Skeletal muscle tissue (tissue), 4 donors: ENCODE results near the gene C1RL. TPM values are rescaled to one million over a fixed set of nuclear protein-coding genes. Genes with fewer than 3 reads are reported as not detected.

ENCODE experiments used
- H3K27ac ChIP-seq: one replicate; pipeline ENCODE4 v1.7.0; 2013; ENCODE audit warnings: mild to moderate bottlenecking, low read depth, low read length, inconsistent platforms
- H3K27me3 ChIP-seq, 3 donors: one replicate each; pipeline ENCODE4 v1.7.0; 2013; ENCODE audit warnings: low read length in 3 of 3; ENCODE audit not compliant: control insufficient read depth in 3 of 3, insufficient read depth in 3 of 3
- H3K36me3 ChIP-seq, 3 donors: one replicate each; pipeline ENCODE4 v1.7.0; 2013; ENCODE audit warnings: low read length in 3 of 3; ENCODE audit not compliant: control insufficient read depth in 3 of 3, insufficient read depth in 3 of 3
- H3K4me1 ChIP-seq, 3 donors: one replicate each; pipeline ENCODE4 v1.7.0; 2013; ENCODE audit warnings: low read length in 3 of 3, mild to moderate bottlenecking in 3 of 3; ENCODE audit not compliant: control insufficient read depth in 3 of 3, insufficient read depth in 3 of 3
- H3K4me3 ChIP-seq, 3 donors: one replicate each; pipeline ENCODE4 v1.7.0; 2013; ENCODE audit warnings: low read length in 3 of 3
- H3K9ac ChIP-seq, 3 donors: one replicate each; pipeline ENCODE4 v1.7.0; 2013; ENCODE audit warnings: low read length in 3 of 3, mild to moderate bottlenecking in 3 of 3, moderate library complexity in 2 of 3, low read depth in 1 of 3
- H3K9me3 ChIP-seq, 3 donors: one replicate each; pipeline ENCODE4 v1.7.0; 2013; ENCODE audit warnings: low read length in 3 of 3; ENCODE audit not compliant: control insufficient read depth in 3 of 3
- total RNA-seq: library from RNA; depleted of rRNA; stranded (reverse); fragments of >200 nt; gene quantifications from one replicate; pipeline ENCODE4 v1.2.3, GENCODE V29; 2014
- donor health status: Osteomylitis.

The C1RL gene
- total RNA-seq, 1 donor from 2014 or later, result 10.4 TPM

DNA sequence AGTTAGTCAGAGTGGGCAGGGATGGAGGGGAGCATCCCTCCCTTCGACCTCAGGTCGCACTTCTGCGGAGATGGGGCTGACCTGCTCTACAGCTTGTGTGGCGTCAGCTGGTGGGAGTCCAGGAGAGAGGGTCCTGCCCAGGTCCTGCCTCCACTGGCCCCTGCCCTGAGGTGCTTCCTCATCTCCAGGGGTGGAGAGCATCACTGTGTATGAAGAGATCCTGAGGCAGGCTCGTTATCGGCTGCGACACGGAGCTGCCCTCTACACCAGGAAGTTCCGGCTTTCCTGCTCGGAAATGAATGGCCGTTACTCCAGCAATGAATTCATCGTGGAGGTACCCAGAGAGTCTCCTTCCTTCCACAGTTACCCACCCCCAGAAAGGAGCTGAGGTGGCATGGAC lies 41.3 kb upstream of the C1RL start:
- peaks cover 7 to 33% (median 12%) of the 10 kb centered on the region in 3 donors for H3K36me3 ChIP-seq

DNA sequence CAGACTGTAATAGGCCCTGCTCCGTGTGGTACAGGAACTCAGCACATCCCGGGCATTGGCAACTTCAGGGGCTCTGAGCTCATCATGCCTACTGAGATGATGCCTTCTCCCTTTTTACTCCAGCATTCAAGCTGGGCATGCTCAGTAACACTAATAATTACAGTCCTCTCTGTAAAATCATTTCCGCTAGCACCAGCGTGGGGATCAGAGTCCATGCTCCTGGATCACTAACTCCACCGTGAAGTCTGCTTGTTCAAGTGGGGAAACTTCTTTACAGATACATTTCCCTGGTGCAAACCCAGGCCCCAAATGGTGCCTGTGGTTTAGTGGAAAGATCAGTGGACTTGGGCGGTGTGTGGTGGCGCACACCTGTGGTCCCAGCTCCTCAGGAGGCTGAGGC lies 37.9 kb upstream of the C1RL start:
- Histone ChIP-seq H3K4me1 (peaks cover 0 to 3% (median 2%) of the 10 kb centered on the region in 3 donors), H3K9me3 (no peaks in the 10 kb centered on the region), H3K4me3 (no peak overlapping the region), H3K9ac (no peak overlapping the region), H3K36me3 (peaks cover 12 to 33% (median 12%) of the 10 kb centered on the region in 3 donors), H3K27me3 (no peaks in the 10 kb centered on the region), H3K27ac (no peak overlapping the region)

More for the DNA sequence above, 41.3 kb upstream of the C1RL start:
- Histone ChIP-seq H3K4me3 (no peak overlapping the region), H3K27me3 (no peaks in the 10 kb centered on the region), H3K9ac (no peak overlapping the region), H3K27ac (no peak overlapping the region), H3K4me1 (no peaks in the 10 kb centered on the region), H3K9me3 (no peaks in the 10 kb centered on the region)

DNA sequence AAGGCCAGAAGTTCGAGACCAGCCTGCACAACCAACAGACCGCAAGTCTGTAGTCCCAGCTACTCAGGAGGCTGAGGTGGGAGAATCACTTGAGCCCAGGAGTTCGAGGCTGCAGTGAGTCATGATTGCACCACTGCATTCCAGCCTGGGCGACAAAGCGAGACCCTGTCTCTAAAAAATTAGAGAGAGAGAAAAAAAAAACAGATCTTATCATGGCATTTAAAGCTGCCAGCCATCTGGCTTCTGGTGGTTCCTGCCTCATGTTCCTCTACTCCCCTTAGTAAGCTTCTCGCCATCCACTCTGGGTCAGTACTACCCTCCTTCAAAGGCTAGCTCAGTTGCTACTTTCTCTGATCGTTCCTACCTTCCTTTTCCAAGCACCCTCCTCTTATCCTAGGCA lies 37.2 kb upstream of the C1RL start:
- no peak overlapping the region for H3K27ac ChIP-seq
- no peaks in the 10 kb centered on the region for H3K9me3 ChIP-seq
- H3K36me3 ChIP-seq, result peaks cover 12 to 32% (median 12%) of the 10 kb centered on the region in 3 donors
- H3K27me3 ChIP-seq, result no peaks in the 10 kb centered on the region
- H3K9ac ChIP-seq, result no peak overlapping the region
- no peak overlapping the region for H3K4me3 ChIP-seq
- peaks cover 0 to 3% (median 2%) of the 10 kb centered on the region in 3 donors for H3K4me1 ChIP-seq

DNA sequence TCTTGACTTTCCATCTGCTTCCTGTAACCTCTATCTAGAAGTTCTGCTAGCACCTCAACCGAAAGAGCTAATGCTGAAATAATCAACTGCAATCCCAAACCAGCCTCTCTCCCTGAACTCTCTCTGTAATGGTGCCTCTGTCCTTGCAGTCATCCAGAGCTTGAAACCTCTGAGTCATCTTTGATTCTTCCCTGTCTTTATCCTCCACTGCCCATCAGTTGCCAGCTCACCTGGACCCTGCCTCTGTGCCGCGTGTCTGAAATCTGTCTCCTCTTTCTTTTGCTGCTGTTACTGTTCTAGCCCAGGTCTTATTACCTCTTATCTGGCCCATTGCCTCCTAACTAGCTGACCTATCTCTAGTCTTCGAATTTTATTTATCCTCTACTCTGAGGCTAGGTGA lies 36.7 kb upstream of the C1RL start:
- Histone ChIP-seq H3K27me3 (no peaks in the 10 kb centered on the region), H3K27ac (no peak overlapping the region), H3K9ac (no peak overlapping the region), H3K4me3 (no peak overlapping the region), H3K9me3 (no peaks in the 10 kb centered on the region), H3K36me3 (peaks cover 12 to 29% (median 12%) of the 10 kb centered on the region in 3 donors), H3K4me1 (peaks cover 0 to 3% (median 2%) of the 10 kb centered on the region in 3 donors)

DNA sequence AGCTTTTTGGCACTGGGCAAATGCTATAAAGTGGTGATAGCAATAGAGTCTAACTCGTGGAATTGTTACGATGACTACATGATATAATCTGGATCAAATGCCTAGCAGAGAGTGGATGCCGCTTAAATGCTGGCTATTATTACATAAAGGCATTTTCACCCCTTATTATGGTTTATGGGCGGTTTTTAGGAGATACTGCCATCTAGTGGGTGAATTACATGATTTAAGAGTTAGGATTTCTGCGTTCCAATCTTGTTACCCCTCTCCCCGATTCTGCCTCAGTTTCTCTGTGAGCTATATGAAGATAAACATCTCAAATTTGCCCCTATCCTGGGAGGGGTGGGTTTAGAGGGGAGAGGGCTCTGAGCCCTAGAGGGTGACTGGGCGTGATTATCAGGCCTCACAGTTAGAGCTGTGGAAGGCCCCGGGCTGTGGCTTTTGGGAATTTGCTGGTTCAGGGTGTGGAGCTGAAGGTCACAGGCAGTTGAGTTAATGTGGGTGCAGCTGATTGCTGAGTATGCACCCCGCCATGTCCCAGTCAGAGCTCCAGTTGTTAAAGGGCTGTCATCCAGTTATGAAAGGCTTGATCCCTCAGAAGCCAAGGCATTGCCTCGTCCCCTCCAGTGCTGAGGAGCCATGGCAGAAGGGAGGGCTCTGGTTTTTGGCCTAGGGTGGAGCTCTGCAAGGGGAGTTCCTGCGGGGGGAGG lies 35.6 kb upstream of the C1RL start:
- H3K9me3 ChIP-seq, result no peaks in the 10 kb centered on the region
- H3K4me1 ChIP-seq, result peaks cover 0 to 3% (median 2%) of the 10 kb centered on the region in 3 donors
- H3K9ac ChIP-seq, result peak overlapping the region in 1 of 3 donors; percentile 40
- H3K4me3 ChIP-seq, result no peak overlapping the region
- H3K36me3 ChIP-seq, result peaks cover 10 to 18% (median 12%) of the 10 kb centered on the region in 3 donors
- peak overlapping the region; percentile 3 for H3K27ac ChIP-seq
- H3K27me3 ChIP-seq, result no peaks in the 10 kb centered on the region

DNA sequence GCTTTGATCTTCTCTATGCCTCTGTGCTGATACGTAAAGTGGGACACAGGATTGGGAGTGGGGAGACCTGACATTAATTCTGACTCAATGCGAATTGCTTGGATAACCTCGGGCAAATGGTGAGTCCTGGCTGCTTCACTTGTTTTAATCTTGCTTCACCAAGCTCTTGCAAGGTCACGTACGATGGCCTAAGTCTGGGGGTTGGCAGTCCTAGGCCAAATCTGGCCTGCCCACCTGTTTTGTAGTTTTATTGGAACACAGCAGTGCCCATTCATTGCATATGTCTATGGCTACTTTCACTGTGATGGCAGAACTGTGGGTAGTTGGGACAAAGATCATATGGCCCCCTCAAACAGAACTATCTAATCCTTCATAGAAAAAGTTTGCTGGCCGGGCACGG lies 34.5 kb upstream of the C1RL start:
- peaks cover 2 to 9% (median 4%) of the 10 kb centered on the region in 3 donors for H3K36me3 ChIP-seq
- no peak overlapping the region for H3K4me3 ChIP-seq
- H3K27ac ChIP-seq, result no peak overlapping the region
- H3K4me1 ChIP-seq, result peaks cover 0 to 3% (median 2%) of the 10 kb centered on the region in 3 donors
- H3K9ac ChIP-seq, result no peak overlapping the region
- no peaks in the 10 kb centered on the region for H3K9me3 ChIP-seq
- H3K27me3 ChIP-seq, result no peaks in the 10 kb centered on the region

DNA sequence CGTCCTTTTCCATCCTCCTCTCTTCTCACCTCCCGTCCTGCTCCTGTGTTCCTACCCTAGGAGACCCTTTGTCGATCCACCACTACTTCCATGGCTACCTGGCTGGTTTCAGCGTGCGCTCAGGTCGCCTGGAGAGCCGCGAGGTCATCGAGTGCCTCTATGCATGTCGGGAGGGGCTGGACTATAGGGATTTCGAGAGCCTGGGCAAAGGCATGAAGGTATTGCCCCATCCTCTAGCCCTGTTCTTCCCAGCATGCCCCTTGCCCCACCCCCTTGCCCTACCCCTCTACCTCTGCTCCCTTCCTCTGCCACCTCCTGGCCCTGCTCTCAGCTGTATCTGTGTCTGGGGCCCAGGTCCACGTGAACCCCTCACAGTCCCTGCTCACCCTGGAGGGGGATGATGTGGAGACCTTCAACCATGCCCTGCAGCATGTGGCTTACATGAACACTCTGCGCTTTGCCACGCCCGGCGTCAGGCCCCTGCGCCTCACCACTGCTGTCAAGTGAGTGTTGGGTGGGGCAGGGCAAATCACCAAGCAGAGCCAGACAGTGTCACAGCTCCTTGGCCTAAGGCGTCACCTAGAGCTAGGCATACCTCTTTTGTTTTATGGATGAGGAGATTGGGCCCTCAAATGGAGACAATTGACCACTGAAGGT lies 33.9 kb upstream of the C1RL start:
- Histone ChIP-seq H3K27ac (no peak overlapping the region), H3K9ac (no peak overlapping the region), H3K9me3 (no peaks in the 10 kb centered on the region), H3K4me3 (no peak overlapping the region), H3K27me3 (no peaks in the 10 kb centered on the region), H3K4me1 (peaks cover 0 to 3% (median 2%) of the 10 kb centered on the region in 3 donors), H3K36me3 (peaks cover 2 to 8% (median 4%) of the 10 kb centered on the region in 3 donors)

DNA sequence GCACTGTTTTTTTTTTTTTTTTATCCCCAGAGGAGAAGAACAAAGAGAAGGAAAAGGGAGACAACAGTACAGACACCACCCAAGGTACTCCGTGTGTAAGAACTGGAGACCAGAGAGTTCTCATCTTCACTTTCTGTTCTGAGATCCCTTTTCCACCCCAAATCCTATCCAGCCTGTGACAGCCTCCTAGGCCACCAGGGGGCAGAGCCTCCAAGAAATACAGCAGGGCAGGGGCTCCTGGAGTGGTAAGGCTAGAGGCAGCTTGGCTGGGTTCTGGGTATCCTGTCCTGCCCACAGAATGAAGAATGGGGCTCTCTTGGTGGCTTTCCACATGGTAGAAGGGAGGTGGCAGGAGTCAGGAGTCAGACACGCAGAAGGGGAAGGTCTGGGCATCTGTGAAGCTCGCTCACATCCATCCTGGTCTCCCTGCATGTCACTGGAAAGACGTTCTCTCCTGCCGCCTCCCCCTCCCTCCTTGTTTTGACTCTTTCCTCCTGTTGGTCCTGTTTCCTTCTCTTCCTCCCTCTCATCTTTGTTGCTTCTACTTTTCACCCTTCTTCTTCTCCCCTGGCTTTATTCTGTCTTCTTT lies 33.1 kb upstream of the C1RL start:
- no peak overlapping the region for H3K4me3 ChIP-seq
- H3K27ac ChIP-seq, result no peak overlapping the region
- peaks cover 2 to 14% (median 4%) of the 10 kb centered on the region in 3 donors for H3K36me3 ChIP-seq
- no peaks in the 10 kb centered on the region for H3K9me3 ChIP-seq
- H3K9ac ChIP-seq, result no peak overlapping the region
- H3K27me3 ChIP-seq, result no peaks in the 10 kb centered on the region
- peaks cover 0 to 3% (median 2%) of the 10 kb centered on the region in 3 donors for H3K4me1 ChIP-seq

DNA sequence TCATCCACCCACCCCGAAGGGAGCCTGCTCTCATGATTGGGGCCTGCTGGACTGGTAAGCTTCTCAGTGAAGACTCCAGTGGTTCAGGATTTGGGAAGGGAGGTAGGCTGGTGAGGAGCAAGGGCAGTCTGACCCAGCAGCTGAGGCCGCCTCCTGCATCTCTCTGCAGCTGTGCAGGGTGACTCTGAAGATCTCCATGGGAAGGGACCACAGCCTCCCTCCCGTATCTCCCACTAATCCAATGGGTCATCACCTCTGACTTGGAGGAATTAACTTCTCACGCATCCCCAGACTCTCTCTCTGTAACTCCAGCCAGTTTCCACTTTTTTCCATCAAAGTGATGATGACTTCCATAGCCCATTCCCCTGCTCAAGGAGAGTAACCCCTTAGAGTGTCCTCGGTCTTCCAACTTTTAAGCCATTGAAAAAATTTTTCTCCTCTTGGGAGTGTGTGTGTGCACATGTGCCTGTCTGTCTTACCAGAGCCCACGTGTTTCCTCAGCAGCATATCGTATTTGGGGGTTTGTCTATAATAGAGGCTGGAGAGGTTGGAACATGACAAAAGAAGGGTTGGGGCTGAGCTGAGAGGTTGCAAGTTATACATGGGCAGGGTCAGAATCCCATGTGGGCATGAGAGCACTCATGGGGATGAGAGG lies 32.5 kb upstream of the C1RL start:
- Histone ChIP-seq H3K36me3 (peaks cover 3 to 20% (median 4%) of the 10 kb centered on the region in 3 donors), H3K4me3 (no peak overlapping the region), H3K4me1 (peaks cover 0 to 3% (median 2%) of the 10 kb centered on the region in 3 donors), H3K9ac (no peak overlapping the region), H3K27ac (no peak overlapping the region), H3K27me3 (no peaks in the 10 kb centered on the region), H3K9me3 (no peaks in the 10 kb centered on the region)
